BLaER1 treated with 17β-estradiol and CSF1 and Interleukin-3, amounts not matched to agents 10 nM and 100 nM (cell line): ENCODE results near the gene LOXL3.
A peak's percentile ranks its signal among the peaks of the same experiment; 100 is the strongest.
"Not testable (repeated sequence)": the region's sequence is repeated elsewhere in the genome, so short reads cannot be mapped to it uniquely, and the experiment has no call there.

Source experiments
- H3K27ac ChIP-seq, 11 experiments: shearing (Covaris generic); formaldehyde crosslinking; 2 replicates each; pipeline ENCODE4 v1.8.1; 2022
- H3K27me3 ChIP-seq, 11 experiments: shearing (Covaris generic); formaldehyde crosslinking; 2 replicates each; pipeline ENCODE4 v1.8.1; 2022
- H3K36me3 ChIP-seq, 11 experiments: shearing (Covaris generic); formaldehyde crosslinking; 2 replicates each; pipeline ENCODE4 v1.8.1; 2022
- H3K4me1 ChIP-seq, 10 experiments: shearing (Covaris generic); formaldehyde crosslinking; 2 replicates each; pipeline ENCODE4 v1.8.1; 2022
- H3K4me2 ChIP-seq, 11 experiments: shearing (Covaris generic); formaldehyde crosslinking; 2 replicates each; pipeline ENCODE4 v1.8.1; 2022
- H3K4me3 ChIP-seq, 10 experiments: shearing (Covaris generic); formaldehyde crosslinking; 2 replicates each; pipeline ENCODE4 v1.8.1; 2022
- H3K9ac ChIP-seq, 11 experiments: shearing (Covaris generic); formaldehyde crosslinking; 2 replicates each; pipeline ENCODE4 v1.8.1; 2022
- H3K9me3 ChIP-seq, 11 experiments: shearing (Covaris generic); formaldehyde crosslinking; replicated peaks in 1 of 11; 2 replicates each; pipeline ENCODE4 v1.8.1; 2022
- H4K20me1 ChIP-seq, 11 experiments: shearing (Covaris generic); formaldehyde crosslinking; 2 replicates each; pipeline ENCODE4 v1.8.1; 2022
- Cebpa-rat ChIP-seq, 11 experiments: shearing (Covaris generic); IDR thresholded peaks; 2 replicates each; pipeline ENCODE4 v1.8.1; 2022

Gene LOXL3

GRCh38 chr2:74566076-74566753 lies 12.5 kb upstream of the LOXL3 start:
- Histone ChIP-seq H3K9ac (peak overlapping the region in 3 of 11 experiments; percentile 32 to 49 (median 38); a peak in 3 of 22 replicates), H3K9me3 (no peaks in the 10 kb centered on the region), H3K36me3 (no peaks in the 10 kb centered on the region), H3K27ac (peak overlapping the region in 4 of 11 experiments; percentile 56 to 79 (median 67); a peak in 9 of 22 replicates), H3K27me3 (no peaks in the 10 kb centered on the region), H3K4me3 (no peak overlapping the region), H4K20me1 (no peaks in the 10 kb centered on the region), H3K4me1 (peaks cover 4 to 93% (median 41%) of the 10 kb centered on the region in 10 experiments; a peak in 17 of 20 replicates), H3K4me2 (peak overlapping the region in 7 of 11 experiments; percentile 12 to 90 (median 71); a peak in 10 of 22 replicates)
- no peak for TF ChIP-seq Cebpa-rat (IDR thresholded peaks at IDR 0.05)

- Histone ChIP-seq H3K4me1 (peaks cover 6 to 91% (median 41%) of the 10 kb centered on the region in 10 experiments; a peak in 18 of 20 replicates), H3K27me3 (no peaks in the 10 kb centered on the region), H4K20me1 (no peaks in the 10 kb centered on the region), H3K4me3 (no peak overlapping the region), H3K4me2 (peak overlapping the region in 3 of 11 experiments; percentile 2 to 29 (median 10); a peak in 3 of 22 replicates), H3K27ac (no peak overlapping the region), H3K36me3 (no peaks in the 10 kb centered on the region), H3K9me3 (no peaks in the 10 kb centered on the region), H3K9ac (no peak overlapping the region)
- TF ChIP-seq Cebpa-rat (IDR thresholded peaks at IDR 0.05), result no peak
These were observed 10.5 kb upstream of the LOXL3 start for GRCh38 chr2:74564222-74564621.

DNA sequence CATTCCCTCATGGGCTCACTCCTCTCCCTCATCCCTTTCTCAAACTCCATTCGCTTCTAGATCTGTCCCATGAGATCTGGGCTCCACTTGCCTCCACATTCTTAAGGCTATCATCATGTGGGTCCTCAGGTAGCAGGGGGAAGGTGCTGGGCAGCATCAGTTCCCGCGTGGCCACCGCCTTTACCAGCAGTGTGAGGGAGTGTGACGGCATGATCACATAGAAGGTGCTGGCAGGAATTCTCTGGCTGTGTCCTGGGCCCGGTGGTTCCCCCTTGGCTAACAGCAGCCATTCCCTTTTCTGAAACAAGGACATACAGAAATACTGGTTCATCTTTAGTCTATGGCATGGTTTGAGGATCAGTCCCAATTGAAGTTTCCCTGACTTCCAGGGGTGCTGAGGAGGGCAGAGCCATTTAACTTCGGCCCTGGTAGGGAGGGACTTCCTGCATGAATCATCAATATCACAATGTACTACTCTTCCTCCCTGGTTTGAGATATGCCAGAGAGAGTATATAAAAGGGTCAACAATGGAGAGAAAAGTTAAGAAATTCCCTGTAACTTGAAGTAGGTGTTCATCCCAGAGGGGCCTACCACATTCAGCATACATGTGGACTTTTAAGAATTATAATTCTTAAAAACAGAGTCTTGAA lies 8.5 kb upstream of the LOXL3 start:
- Histone ChIP-seq H3K36me3 (peaks cover 0 to 15% (median 7%) of the 10 kb centered on the region in 11 experiments; a peak in 12 of 22 replicates), H4K20me1 (peaks cover 0 to 4% (median 0%) of the 10 kb centered on the region in 11 experiments; a peak in 3 of 22 replicates), H3K4me3 (no peak overlapping the region), H3K9ac (no peak overlapping the region), H3K27me3 (no peaks in the 10 kb centered on the region), H3K27ac (peak overlapping the region in 7 of 11 experiments; percentile 24 to 68 (median 56); a peak in 13 of 22 replicates), H3K4me2 (peak overlapping the region in 8 of 11 experiments; percentile 43 to 86 (median 66); a peak in 16 of 22 replicates), H3K9me3 (no peaks in the 10 kb centered on the region), H3K4me1 (peaks cover 6 to 88% (median 35%) of the 10 kb centered on the region in 10 experiments; a peak in 18 of 20 replicates)
- TF ChIP-seq Cebpa-rat (IDR thresholded peaks at IDR 0.05), result no peak

DNA sequence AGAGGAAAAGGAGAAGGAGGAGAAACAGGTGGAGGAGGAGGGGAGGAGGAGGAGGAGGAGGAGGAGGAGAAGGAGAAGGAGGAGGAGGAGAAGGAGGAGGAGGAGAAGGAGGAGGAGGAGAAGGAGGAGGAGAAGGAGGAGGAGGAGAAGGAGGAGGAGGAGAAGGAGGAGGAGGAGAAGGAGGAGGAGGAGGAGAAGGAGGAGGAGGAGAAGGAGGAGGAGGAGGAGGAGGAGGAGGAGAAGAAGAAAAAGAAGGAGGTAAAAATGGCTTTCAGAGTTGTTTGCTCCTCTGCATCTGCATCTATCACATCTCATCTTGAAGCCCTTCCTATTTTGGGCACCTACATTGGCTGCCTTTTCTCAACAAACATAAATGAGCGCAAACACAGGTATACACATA lies 7.3 kb upstream of the LOXL3 start:
- not testable (repeated sequence) for H3K4me3 ChIP-seq, H3K27ac ChIP-seq, H3K27me3 ChIP-seq, H3K9ac ChIP-seq, H3K9me3 ChIP-seq
- Histone ChIP-seq H4K20me1 (peaks cover 0 to 15% (median 8%) of the 10 kb centered on the region in 11 experiments; a peak in 11 of 22 replicates), H3K36me3 (peaks cover 0 to 28% (median 20%) of the 10 kb centered on the region in 11 experiments; a peak in 19 of 22 replicates), H3K4me1 (peaks cover 6 to 88% (median 35%) of the 10 kb centered on the region in 10 experiments; a peak in 18 of 20 replicates), H3K4me2 (peak overlapping the region in 5 of 11 experiments; percentile 72 to 86 (median 77); a peak in 9 of 22 replicates)

GRCh38 chr2:74560591-74560990 lies 6.8 kb upstream of the LOXL3 start:
- peaks cover 9 to 88% (median 38%) of the 10 kb centered on the region in 10 experiments for H3K4me1 ChIP-seq
- H3K27ac ChIP-seq, result no peak overlapping the region
- peaks cover 0 to 19% (median 12%) of the 10 kb centered on the region in 11 experiments; a peak in 11 of 22 replicates for H4K20me1 ChIP-seq
- no peak overlapping the region for H3K4me3 ChIP-seq
- peaks cover 0 to 32% (median 21%) of the 10 kb centered on the region in 11 experiments; a peak in 19 of 22 replicates for H3K36me3 ChIP-seq
- no peaks in the 10 kb centered on the region for H3K9me3 ChIP-seq
- no peak overlapping the region; a peak in 1 of 22 replicates for H3K9ac ChIP-seq
- H3K27me3 ChIP-seq, result no peaks in the 10 kb centered on the region
- no peak for TF ChIP-seq Cebpa-rat (IDR thresholded peaks at IDR 0.05)
- peak overlapping the region; percentile 8 to 77 (median 48); a peak in 17 of 22 replicates for H3K4me2 ChIP-seq

DNA sequence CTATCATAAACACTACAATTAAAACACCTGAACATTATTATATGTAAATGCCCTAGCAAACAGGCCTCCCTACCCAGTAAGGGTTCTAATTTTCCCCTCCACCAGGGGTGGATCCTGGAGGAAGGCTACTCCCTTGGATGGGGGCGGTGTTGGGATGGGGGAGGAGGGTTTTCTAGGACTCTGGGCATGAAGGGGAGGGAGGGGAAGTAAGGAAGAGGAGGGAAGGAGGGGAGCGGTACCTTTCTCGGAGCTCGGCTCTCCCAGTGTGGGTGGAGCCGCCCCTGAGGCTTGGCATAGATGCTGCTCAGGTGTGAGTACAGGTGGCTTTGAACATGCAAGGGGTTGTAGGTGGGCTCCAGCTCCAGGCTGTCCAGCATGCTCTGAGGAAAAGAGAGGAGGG lies 6.2 kb upstream of the LOXL3 start:
- peak overlapping the region in 9 of 11 experiments; percentile 22 to 77 (median 49); a peak in 11 of 22 replicates for H3K4me2 ChIP-seq

DNA sequence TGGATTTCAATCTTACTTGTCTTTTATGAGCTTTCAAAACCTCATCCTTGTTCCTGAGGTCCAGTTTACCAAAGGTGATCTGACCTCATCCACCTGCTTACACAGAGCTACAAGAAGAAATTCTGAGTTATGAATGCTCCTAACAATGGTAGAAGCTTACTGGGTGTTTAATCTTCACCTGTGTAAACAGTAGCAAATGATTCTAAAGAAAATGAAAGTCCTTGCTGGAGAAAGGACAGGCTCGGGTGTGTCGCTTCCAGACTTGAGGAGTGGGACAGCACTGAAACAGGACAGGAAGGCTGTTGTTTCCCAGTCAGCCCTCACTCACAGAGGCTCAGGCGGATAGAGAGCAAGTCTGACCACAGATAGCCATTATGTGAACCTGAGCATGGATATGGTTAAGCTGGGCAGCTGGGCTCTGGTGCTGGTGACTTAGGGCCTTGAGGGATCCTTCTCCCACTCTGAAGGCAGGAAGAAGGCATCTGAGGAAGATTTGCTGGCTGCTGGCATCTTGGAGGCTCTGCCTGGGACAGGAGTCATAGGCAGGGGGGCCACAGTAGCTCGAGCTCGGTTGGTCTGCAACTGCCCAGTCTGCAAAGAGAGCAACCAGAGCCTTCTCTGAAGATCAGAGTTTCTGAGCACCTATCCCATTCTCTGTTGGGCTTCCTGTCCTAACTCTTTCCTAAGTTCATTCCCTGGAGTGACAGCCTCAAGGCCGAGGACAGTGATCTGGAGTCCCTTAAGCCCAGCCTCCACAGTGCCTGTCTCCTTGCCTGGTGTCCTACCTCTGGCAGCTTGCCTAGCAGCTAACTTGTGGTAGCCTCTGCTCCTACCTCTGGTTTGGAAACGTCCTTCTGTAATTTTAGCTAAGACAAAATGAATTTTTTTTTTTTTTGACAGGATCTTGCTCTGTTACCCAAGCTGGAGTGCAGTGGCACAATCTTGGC lies 4.8 kb upstream of the LOXL3 start:
- Histone ChIP-seq H3K36me3 (peaks cover 0 to 32% (median 21%) of the 10 kb centered on the region in 11 experiments; a peak in 19 of 22 replicates), H3K4me1 (peaks cover 20 to 80% (median 48%) of the 10 kb centered on the region in 10 experiments), H3K9ac (peak overlapping the region in 3 of 11 experiments; percentile 8 to 53 (median 38); a peak in 3 of 22 replicates), H3K27me3 (no peaks in the 10 kb centered on the region), H4K20me1 (peaks cover 0 to 23% (median 12%) of the 10 kb centered on the region in 11 experiments; a peak in 11 of 22 replicates), H3K27ac (peak overlapping the region in 1 of 11 experiments; percentile 7; a peak in 1 of 22 replicates), H3K4me3 (no peak overlapping the region), H3K9me3 (no peaks in the 10 kb centered on the region), H3K4me2 (peak overlapping the region in 2 of 11 experiments; percentile 3 to 8; a peak in 1 of 22 replicates)
- no peak for TF ChIP-seq Cebpa-rat (IDR thresholded peaks at IDR 0.05)

More for the DNA sequence above, 6.2 kb upstream of the LOXL3 start:
- peaks cover 16 to 85% (median 44%) of the 10 kb centered on the region in 10 experiments for H3K4me1 ChIP-seq
- TF ChIP-seq Cebpa-rat (IDR thresholded peaks at IDR 0.05), result no peak
- H3K4me3 ChIP-seq, result no peak overlapping the region
- peaks cover 0 to 32% (median 21%) of the 10 kb centered on the region in 11 experiments; a peak in 19 of 22 replicates for H3K36me3 ChIP-seq
- H3K27me3 ChIP-seq, result no peaks in the 10 kb centered on the region
- H4K20me1 ChIP-seq, result peaks cover 0 to 23% (median 12%) of the 10 kb centered on the region in 11 experiments; a peak in 11 of 22 replicates
- H3K9me3 ChIP-seq, result no peaks in the 10 kb centered on the region
- no peak overlapping the region; a peak in 1 of 22 replicates for H3K9ac ChIP-seq
- no peak overlapping the region for H3K27ac ChIP-seq
